Hepatocyte (in vitro differentiated cells): ENCODE results near the gene COL13A1. TPM values are rescaled to one million over a fixed set of nuclear protein-coding genes. Genes with fewer than 3 reads are reported as not detected.

Experiments
- DNase-seq: peaks from one replicate; pipeline ENCODE4 v3.0.0-alpha.2; 2016; ENCODE audit warnings: low spot score
- H2AFZ ChIP-seq: fragments of 200-600 bp; sonication (generic); 2 replicates; pipeline ENCODE4 v1.6.0; 2016; ENCODE audit warnings: antibody characterized with exemption, mild to moderate bottlenecking
- H3K27ac ChIP-seq: fragments of 200-600 bp; sonication (generic); 2 replicates; pipeline ENCODE4 v1.5.1; 2016; ENCODE audit warnings: mild to moderate bottlenecking
- H3K27me3 ChIP-seq: fragments of 200-600 bp; sonication (generic); 2 replicates; pipeline ENCODE4 v1.6.1; 2016
- H3K36me3 ChIP-seq: fragments of 200-600 bp; sonication (generic); replicated peaks from 2 replicates; pipeline ENCODE4 v1.5.1; 2016; ENCODE audit warnings: low read depth; ENCODE audit not compliant: insufficient read depth
- H3K4me1 ChIP-seq: fragments of 200-600 bp; sonication (generic); 2 replicates; pipeline ENCODE4 v1.5.1; 2016; ENCODE audit warnings: mild to moderate bottlenecking, moderate library complexity; ENCODE audit not compliant: insufficient read depth
- H3K4me2 ChIP-seq: fragments of 200-600 bp; sonication (generic); 2 replicates; pipeline ENCODE4 v1.6.0; 2016
- H3K4me3 ChIP-seq: fragments of 200-600 bp; sonication (generic); 2 replicates; pipeline ENCODE4 v1.5.1; 2016; ENCODE audit warnings: mild to moderate bottlenecking
- H3K79me2 ChIP-seq: fragments of 200-600 bp; sonication (generic); 2 replicates; pipeline ENCODE4 v1.6.0; 2017; ENCODE audit warnings: mild to moderate bottlenecking
- H3K9me2 ChIP-seq: fragments of 200-600 bp; sonication (generic); replicated peaks from 2 replicates; pipeline ENCODE4 v1.6.0; 2017; ENCODE audit warnings: mild to moderate bottlenecking; ENCODE audit not compliant: insufficient read depth
- H3K9me3 ChIP-seq: fragments of 200-600 bp; sonication (generic); 2 replicates; pipeline ENCODE4 v1.5.1; 2016; ENCODE audit warnings: low read depth, mild to moderate bottlenecking
- H4K20me1 ChIP-seq: fragments of 200-600 bp; sonication (generic); 2 replicates; pipeline ENCODE4 v1.6.0; 2016; ENCODE audit warnings: mild to moderate bottlenecking; ENCODE audit not compliant: insufficient read depth, poor library complexity, severe bottlenecking
- CTCF ChIP-seq: fragments of 200-600 bp; sonication (generic); IDR thresholded peaks from 2 replicates; pipeline ENCODE4 v1.5.1; 2016; ENCODE audit warnings: antibody characterized with exemption, mild to moderate bottlenecking; ENCODE audit not compliant: poor library complexity
- EZH2 ChIP-seq: fragments of 200-600 bp; sonication (generic); IDR thresholded peaks from 2 replicates; pipeline ENCODE4 v1.6.1; 2016; ENCODE audit warnings: antibody characterized with exemption, mild to moderate bottlenecking, borderline replicate concordance
- EZH2phosphoT487 ChIP-seq: fragments of 200-600 bp; sonication (generic); IDR thresholded peaks from one replicate; pipeline ENCODE4 v1.6.1; 2018; ENCODE audit warnings: antibody characterized with exemption, mild to moderate bottlenecking, low read depth, moderate library complexity; ENCODE audit not compliant: unreplicated experiment, severe bottlenecking
- WGBS: methylation state at CpG from one replicate; pipeline ENCODE4 v1.1.6; 2016; ENCODE audit warnings: low lambda C conversion rate; ENCODE audit errors: missing lambda C conversion rate; 5-methylcytosine and 5-hydroxymethylcytosine counted together
- polyA plus RNA-seq: library from polyadenylated mRNA; unstranded; fragments of >200 nt; fragmentation: Nextera tagmentation; extraction: Ambion mirVana; gene quantifications from 2 replicates; pipeline ENCODE4 v1.2.1, GENCODE V29; 2016
- total RNA-seq: library from RNA; depleted of rRNA; stranded (reverse); fragments of >200 nt; gene quantifications from 2 replicates; pipeline ENCODE4 v1.2.3, GENCODE V29; 2014

The COL13A1 gene
- total and polyA plus RNA-seq, 2 experiments from 2014 or later: 4.5 to 8.5 TPM

GRCh38 chr10:69996611-69997010 lies 194.9 kb downstream of the COL13A1 start:
- Histone ChIP-seq H4K20me1 (no peaks in the 10 kb centered on the region), H3K27me3 (no peaks in the 10 kb centered on the region), H3K4me1 (no peaks in the 10 kb centered on the region), H3K36me3 (no peaks in the 10 kb centered on the region), H3K79me2 (no peaks in the 10 kb centered on the region), H3K27ac (no peak overlapping the region), H3K4me3 (no peak overlapping the region), H3K9me3 (no peaks in the 10 kb centered on the region), H2AFZ (no peak overlapping the region), H3K4me2 (no peak overlapping the region), H3K9me2 (no peaks in the 10 kb centered on the region)
- 81% methylated on average over 2 of the region's 2 CpGs for WGBS
- TF ChIP-seq EZH2 (no peak), CTCF (no peak), EZH2phosphoT487 (no peak)
- DNase-seq: no peak

GRCh38 chr10:70000262-70000661 lies 198.6 kb downstream of the COL13A1 start:
- H3K4me2 ChIP-seq: no peak overlapping the region
- TF ChIP-seq EZH2phosphoT487 (no peak), CTCF (no peak), EZH2 (no peak)
- no peaks in the 10 kb centered on the region for H3K79me2 ChIP-seq
- H3K9me2 ChIP-seq: no peaks in the 10 kb centered on the region
- H3K36me3 ChIP-seq: no peaks in the 10 kb centered on the region
- no peaks in the 10 kb centered on the region for H3K4me1 ChIP-seq
- no peaks in the 10 kb centered on the region for H3K9me3 ChIP-seq
- H2AFZ ChIP-seq: no peak overlapping the region
- H3K27ac ChIP-seq: no peak overlapping the region
- DNase-seq: no peak
- no peaks in the 10 kb centered on the region for H3K27me3 ChIP-seq
- H4K20me1 ChIP-seq: no peaks in the 10 kb centered on the region
- WGBS: 97% methylated on average over 4 of the region's 4 CpGs
- no peak overlapping the region for H3K4me3 ChIP-seq

GRCh38 chr10:70007116-70007820 lies 205.6 kb downstream of the COL13A1 start:
- no peaks in the 10 kb centered on the region for H3K9me2 ChIP-seq
- H3K79me2 ChIP-seq: no peaks in the 10 kb centered on the region
- no peaks in the 10 kb centered on the region for H3K9me3 ChIP-seq
- no peaks in the 10 kb centered on the region for H3K27me3 ChIP-seq
- no peak overlapping the region for H2AFZ ChIP-seq
- 73% methylated on average over 9 of the region's 9 CpGs for WGBS
- DNase-seq: no peak
- no peaks in the 10 kb centered on the region for H4K20me1 ChIP-seq
- H3K4me3 ChIP-seq: no peak overlapping the region
- no peak overlapping the region for H3K27ac ChIP-seq
- no peak for TF ChIP-seq CTCF
- TF ChIP-seq EZH2: no peak
- no peak for TF ChIP-seq EZH2phosphoT487
- H3K36me3 ChIP-seq: no peaks in the 10 kb centered on the region
- no peaks in the 10 kb centered on the region for H3K4me1 ChIP-seq
- no peak overlapping the region for H3K4me2 ChIP-seq

Other genes starting within 250 kb of the COL13A1 start
- gene NEUROG3, start 228.5 kb upstream of the COL13A1 start, total RNA-seq: not detected in 2 replicates
- 0.87 and 1.2 TPM in 2 replicates for gene NEUROG3, start 228.5 kb upstream of the COL13A1 start, polyA plus RNA-seq
- 3.7 TPM in 2 replicates for gene FAM241B, start 171.7 kb upstream of the COL13A1 start, total RNA-seq
- gene FAM241B, start 171.7 kb upstream of the COL13A1 start, polyA plus RNA-seq: 13.7 and 14.7 TPM in 2 replicates